Medulla oblongata (tissue), 1 donor: ENCODE results near the gene C19orf38.
"Not testable (repeated sequence)": the region's sequence is repeated elsewhere in the genome, so short reads cannot be mapped to it uniquely, and the experiment has no call there.

Source experiments
- DNase-seq: peaks from one replicate; pipeline ENCODE4 v3.0.0-alpha.2; 2015; ENCODE audit errors: extremely low spot score

The C19orf38 gene

GRCh38 chr19:10850631-10851030 is 2.4 kb downstream of the C19orf38 start:
- DNase-seq = no peak

- DNase-seq = no peak
Measured at GRCh38 chr19:10852098-10852800, 4.0 kb downstream of the C19orf38 start.

GRCh38 chr19:10852941-10853340 is 4.7 kb downstream of the C19orf38 start:
- DNase-seq = no peak

GRCh38 chr19:10854350-10855089 is 6.3 kb downstream of the C19orf38 start:
- DNase-seq = no peak

- no peak for DNase-seq
Measured at GRCh38 chr19:10855879-10856522, 7.8 kb downstream of the C19orf38 start.

GRCh38 chr19:10856899-10857298 is 8.7 kb downstream of the C19orf38 start:
- not testable (repeated sequence) for DNase-seq

- no peak for DNase-seq
Measured at GRCh38 chr19:10858204-10858828, 10.1 kb downstream of the C19orf38 start.

- no peak for DNase-seq
Measured at GRCh38 chr19:10861103-10861651, 13.0 kb downstream of the C19orf38 start.

- no peak for DNase-seq
Measured at GRCh38 chr19:10862561-10863106, 14.4 kb downstream of the C19orf38 start.

GRCh38 chr19:10863107-10863717 is 15.0 kb downstream of the C19orf38 start:
- DNase-seq = peak; percentile 12

GRCh38 chr19:10864538-10864899 is 16.3 kb downstream of the C19orf38 start:
- peak; percentile 86 for DNase-seq

- no peak for DNase-seq
Measured at GRCh38 chr19:10866495-10866894, 18.3 kb downstream of the C19orf38 start.

- no peak for DNase-seq
Measured at GRCh38 chr19:10868872-10869547, 20.8 kb downstream of the C19orf38 start.

- not testable (repeated sequence) for DNase-seq
Measured at GRCh38 chr19:10869872-10870311, 21.7 kb downstream of the C19orf38 start.

- DNase-seq = no peak
Measured at GRCh38 chr19:10870501-10870954, 22.3 kb downstream of the C19orf38 start.

GRCh38 chr19:10870955-10871603 is 22.9 kb downstream of the C19orf38 start, which contains the start of gene CARM1:
TSS of gene CARM1 (plus strand) at chr19:10871553. CDS start at chr19:10871703, 150 bp downstream.
- DNase-seq = peak; percentile 98

GRCh38 chr19:10871711-10872545 is 23.7 kb downstream of the C19orf38 start:
- DNase-seq = peak; percentile 30

- DNase-seq = no peak
Measured at GRCh38 chr19:10872546-10873107, 24.4 kb downstream of the C19orf38 start.

- no peak for DNase-seq
Measured at GRCh38 chr19:10874024-10874423, 25.8 kb downstream of the C19orf38 start.
